MM.1S (cell line): ENCODE measurements around the gene ARHGEF7.

ENCODE experiments used
- DNase-seq: peaks from one replicate; pipeline ENCODE4 v3.0.0-alpha.2; 2015
- H2AFZ ChIP-seq: fragments of 300-600 bp; sonication (generic); 2 replicates; pipeline ENCODE4 v1.6.0; 2016; ENCODE audit warnings: antibody characterized with exemption, low read length
- H3F3A ChIP-seq: fragments of 300-600 bp; sonication (generic); 2 replicates; pipeline ENCODE4 v1.6.1; 2016; ENCODE audit warnings: mild to moderate bottlenecking, antibody characterized with exemption, low read length, moderate library complexity, mixed read lengths; ENCODE audit not compliant: insufficient read depth
- H3K27ac ChIP-seq: fragments of 300-600 bp; sonication (generic); 2 replicates; pipeline ENCODE4 v1.5.1; 2016; ENCODE audit warnings: mild to moderate bottlenecking, low read length
- H3K27me3 ChIP-seq: fragments of 300-600 bp; sonication (generic); replicated peaks from 2 replicates; pipeline ENCODE4 v1.6.0; 2016; ENCODE audit warnings: low read length; ENCODE audit not compliant: insufficient read depth
- H3K36me3 ChIP-seq: fragments of 300-600 bp; sonication (generic); replicated peaks from 2 replicates; pipeline ENCODE4 v1.6.1; 2016; ENCODE audit warnings: mild to moderate bottlenecking, low read length, mixed read lengths; ENCODE audit not compliant: insufficient read depth
- H3K4me1 ChIP-seq: fragments of 300-600 bp; sonication (generic); 2 replicates; pipeline ENCODE4 v1.6.1; 2016; ENCODE audit warnings: low read length, mixed read lengths
- H3K4me2 ChIP-seq: fragments of 300-600 bp; sonication (generic); 2 replicates; pipeline ENCODE4 v1.6.0; 2016; ENCODE audit warnings: low read depth, low read length
- H3K4me3 ChIP-seq: fragments of 300-600 bp; sonication (generic); 2 replicates; pipeline ENCODE4 v1.5.1; 2016; ENCODE audit warnings: low read length, mixed read lengths
- H3K79me2 ChIP-seq: fragments of 300-600 bp; sonication (generic); 2 replicates; pipeline ENCODE4 v1.6.1; 2016; ENCODE audit warnings: mixed run types, low read length, mixed read lengths
- H3K9ac ChIP-seq: fragments of 300-600 bp; sonication (generic); 2 replicates; pipeline ENCODE4 v1.6.1; 2016; ENCODE audit warnings: low read length, mixed read lengths
- H3K9me2 ChIP-seq: fragments of 300-600 bp; sonication (generic); replicated peaks from 2 replicates; pipeline ENCODE4 v1.6.1; 2016; ENCODE audit warnings: mild to moderate bottlenecking, low read length, mixed read lengths; ENCODE audit not compliant: insufficient read depth
- H3K9me3 ChIP-seq: fragments of 300-600 bp; sonication (generic); replicated peaks from 2 replicates; pipeline ENCODE4 v1.6.1; 2016; ENCODE audit warnings: mild to moderate bottlenecking, low read length, mixed read lengths; ENCODE audit not compliant: insufficient read depth
- H4K20me1 ChIP-seq: fragments of 300-600 bp; sonication (generic); 2 replicates; pipeline ENCODE4 v1.6.1; 2016; ENCODE audit warnings: mild to moderate bottlenecking, low read length, moderate library complexity, mixed read lengths; ENCODE audit not compliant: insufficient read depth
- CTCF ChIP-seq: fragments of 300-600 bp; sonication (generic); IDR thresholded peaks from 2 replicates; pipeline ENCODE4 v1.5.1; 2016; ENCODE audit warnings: antibody characterized with exemption, low read length, mixed read lengths
- EZH2 ChIP-seq: fragments of 300-600 bp; sonication (generic); optimal IDR thresholded peaks from 2 replicates; pipeline ENCODE3; 2017; ENCODE audit warnings: low read depth, mild to moderate bottlenecking, antibody characterized with exemption, low read length, mixed read lengths
- EZH2phosphoT487 ChIP-seq: fragments of 300-600 bp; sonication (generic); IDR thresholded peaks from 2 replicates; pipeline ENCODE4 v1.6.1; 2018; ENCODE audit warnings: antibody characterized with exemption, low read length

ARHGEF7 gene

GRCh38 chr13:111215081-111216047 lies 100.3 kb downstream of the ARHGEF7 start:
- Histone ChIP-seq H3K9me2 (no peaks in the 10 kb centered on the region), H3F3A (no peaks in the 10 kb centered on the region), H4K20me1 (peaks cover 9% of the 10 kb centered on the region; the same call in 1 of the 2 replicates), H3K4me3 (no peak overlapping the region), H3K36me3 (no peaks in the 10 kb centered on the region), H3K4me1 (no peaks in the 10 kb centered on the region), H3K27me3 (no peaks in the 10 kb centered on the region), H3K9ac (no peak overlapping the region), H3K4me2 (no peak overlapping the region), H2AFZ (no peak overlapping the region), H3K27ac (no peak overlapping the region), H3K79me2 (peaks cover 92% of the 10 kb centered on the region), H3K9me3 (no peaks in the 10 kb centered on the region)
- no peak for TF ChIP-seq EZH2phosphoT487
- no peak for TF ChIP-seq CTCF
- TF ChIP-seq EZH2: no peak
- DNase-seq: no peak

- Histone ChIP-seq H3K4me3 (no peak overlapping the region), H3K79me2 (peaks cover 85% of the 10 kb centered on the region), H3K36me3 (no peaks in the 10 kb centered on the region)
Observed at GRCh38 chr13:111216166-111216960, 101.3 kb downstream of the ARHGEF7 start.

GRCh38 chr13:111217641-111218040 lies 102.5 kb downstream of the ARHGEF7 start:
- H2AFZ ChIP-seq: no peak overlapping the region
- TF ChIP-seq EZH2phosphoT487 (no peak), EZH2 (no peak)
- H3K4me2 ChIP-seq: no peak overlapping the region
- H3K4me3 ChIP-seq: no peak overlapping the region
- H3K79me2 ChIP-seq: peaks cover 72% of the 10 kb centered on the region
- no peak overlapping the region for H3K27ac ChIP-seq
- H3K4me1 ChIP-seq: no peaks in the 10 kb centered on the region
- no peak overlapping the region for H3K9ac ChIP-seq
- H3K27me3 ChIP-seq: no peaks in the 10 kb centered on the region
- H3F3A ChIP-seq: no peaks in the 10 kb centered on the region
- no peak for DNase-seq
- H3K36me3 ChIP-seq: no peaks in the 10 kb centered on the region
- 0 out of 2 replicates have a peak, but pooled peaks cover 5% of the 10 kb centered on the region for H4K20me1 ChIP-seq
- H3K9me2 ChIP-seq: no peaks in the 10 kb centered on the region
- H3K9me3 ChIP-seq: no peaks in the 10 kb centered on the region

More at GRCh38 chr13:111216166-111216960, 101.3 kb downstream of the ARHGEF7 start:
- Histone ChIP-seq H3K4me2 (no peak overlapping the region), H3K9me3 (no peaks in the 10 kb centered on the region), H3K9me2 (no peaks in the 10 kb centered on the region), H2AFZ (no peak overlapping the region), H3K27me3 (no peaks in the 10 kb centered on the region), H3K9ac (no peak overlapping the region), H3K4me1 (no peaks in the 10 kb centered on the region), H3F3A (no peaks in the 10 kb centered on the region), H3K27ac (no peak overlapping the region), H4K20me1 (0 out of 2 replicates have a peak, but pooled peaks cover 5% of the 10 kb centered on the region)
- TF ChIP-seq CTCF (peak; percentile 41), EZH2phosphoT487 (no peak), EZH2 (no peak)
- DNase-seq: no peak
